ENCODE measurements around the gene WDFY4. TPM values are rescaled to one million over a fixed set of nuclear protein-coding genes. Genes with fewer than 3 reads are reported as not detected.

The WDFY4 gene
- total and polyA plus RNA-seq, 11 donors: 0.46 to 19.8 (median 1.0) TPM

- no peaks in the 10 kb centered on the region for H3K9me3 ChIP-seq
- H3K36me3 ChIP-seq: no peaks in the 10 kb centered on the region
- ATAC-seq (no peak), DNase-seq (no peak)
- peaks cover 0 to 6% (median 4%) of the 10 kb centered on the region in 12 donors for H3K4me1 ChIP-seq
- H3K27ac ChIP-seq: no peak overlapping the region
- no peak overlapping the region for H3K4me3 ChIP-seq
- no peaks in the 10 kb centered on the region for H3K27me3 ChIP-seq
- TF ChIP-seq CTCF (IDR thresholded peaks at IDR 0.05) (no peak), POLR2A (IDR thresholded peaks at IDR 0.05) (no peak)
- 73 to 93% (median 92%) methylated on average over 2 to 5 of the region's 5 CpGs for WGBS, 4 donors
- intact Hi-C loops (cut with DNase I): loop anchor here in 6 of 10 donors (2.0 to 10.0 kb wide), 6 partner anchors 184 to 426 kb away; no protein-coding TSS in a partner anchor
Observed at GRCh38 chr10:48978318-48978717, 293.6 kb downstream of the WDFY4 start.

GRCh38 chr10:48981310-48981907, 296.7 kb downstream of the WDFY4 start:
- intact Hi-C loops (cut with DNase I): loop anchor here (2.0 to 10.0 kb wide), 14 partner anchors 126 to 537 kb away; partner anchors contain the start of gene VSTM4 (in 3 of the 10)
- no peak overlapping the region for H3K4me3 ChIP-seq
- peak in 4 of 5 donors; percentile 60 to 68 (median 61) for DNase-seq
- peak; percentile 69 to 93 (median 86) for ATAC-seq
- H3K9me3 ChIP-seq: no peaks in the 10 kb centered on the region
- WGBS, 4 donors: 27 to 36% (median 32%) methylated on average over 7 to 12 of the region's 12 CpGs
- peaks cover 0 to 6% (median 4%) of the 10 kb centered on the region in 12 donors for H3K4me1 ChIP-seq
- no peak overlapping the region for H3K27ac ChIP-seq
- peak; percentile 79 to 93 (median 88) for TF ChIP-seq CTCF (IDR thresholded peaks at IDR 0.05)
- TF ChIP-seq POLR2A (IDR thresholded peaks at IDR 0.05): no peak
- H3K36me3 ChIP-seq: no peaks in the 10 kb centered on the region
- H3K27me3 ChIP-seq: no peaks in the 10 kb centered on the region

- 90 to 96% (median 93%) methylated on average over 5 of the region's 5 CpGs for WGBS, 4 donors
- no peak overlapping the region for H3K4me3 ChIP-seq
- H3K27me3 ChIP-seq: no peaks in the 10 kb centered on the region
- DNase-seq: no peak
- intact Hi-C loops (cut with DNase I): loop anchor here (2.0 to 10.0 kb wide), 13 partner anchors 125 to 535 kb away; partner anchors contain the start of gene VSTM4 (in 3 of the 10)
- peaks cover 0 to 6% (median 4%) of the 10 kb centered on the region in 12 donors for H3K4me1 ChIP-seq
- no peak overlapping the region for H3K27ac ChIP-seq
- H3K9me3 ChIP-seq: no peaks in the 10 kb centered on the region
- TF ChIP-seq CTCF (IDR thresholded peaks at IDR 0.05) (no peak), POLR2A (IDR thresholded peaks at IDR 0.05) (no peak)
- no peaks in the 10 kb centered on the region for H3K36me3 ChIP-seq
- no peak for ATAC-seq
Observed at GRCh38 chr10:48982584-48982983, 297.9 kb downstream of the WDFY4 start.

- Histone ChIP-seq H3K4me1 (peaks cover 0 to 6% (median 4%) of the 10 kb centered on the region in 12 donors), H3K4me3 (no peak overlapping the region), H3K9me3 (no peaks in the 10 kb centered on the region), H3K36me3 (no peaks in the 10 kb centered on the region), H3K27me3 (no peaks in the 10 kb centered on the region), H3K27ac (no peak overlapping the region)
- 77 to 87% (median 82%) methylated on average over 5 of the region's 5 CpGs for WGBS, 4 donors
- intact Hi-C loops (cut with DNase I): loop anchor here (2.0 to 10.0 kb wide), 13 partner anchors 124 to 534 kb away; partner anchors contain the start of gene VSTM4 (in 3 of the 10)
- DNase-seq (no peak), ATAC-seq (no peak)
- no peak for TF ChIP-seq CTCF (IDR thresholded peaks at IDR 0.05)
- TF ChIP-seq POLR2A (IDR thresholded peaks at IDR 0.05): no peak
Observed at GRCh38 chr10:48983648-48984351, 299.1 kb downstream of the WDFY4 start.
